Amygdala (tissue), 56 donors: ENCODE data around the gene SUGP1.
"Not testable (repeated sequence)": the region's sequence is repeated elsewhere in the genome, so short reads cannot be mapped to it uniquely, and the experiment has no call there.

Experiments used
- DNase-seq, 56 donors: peaks; one replicate each; lab custom pipeline; 2025; lab: John Stamatoyannopoulos, UW

SUGP1 gene, protein sequence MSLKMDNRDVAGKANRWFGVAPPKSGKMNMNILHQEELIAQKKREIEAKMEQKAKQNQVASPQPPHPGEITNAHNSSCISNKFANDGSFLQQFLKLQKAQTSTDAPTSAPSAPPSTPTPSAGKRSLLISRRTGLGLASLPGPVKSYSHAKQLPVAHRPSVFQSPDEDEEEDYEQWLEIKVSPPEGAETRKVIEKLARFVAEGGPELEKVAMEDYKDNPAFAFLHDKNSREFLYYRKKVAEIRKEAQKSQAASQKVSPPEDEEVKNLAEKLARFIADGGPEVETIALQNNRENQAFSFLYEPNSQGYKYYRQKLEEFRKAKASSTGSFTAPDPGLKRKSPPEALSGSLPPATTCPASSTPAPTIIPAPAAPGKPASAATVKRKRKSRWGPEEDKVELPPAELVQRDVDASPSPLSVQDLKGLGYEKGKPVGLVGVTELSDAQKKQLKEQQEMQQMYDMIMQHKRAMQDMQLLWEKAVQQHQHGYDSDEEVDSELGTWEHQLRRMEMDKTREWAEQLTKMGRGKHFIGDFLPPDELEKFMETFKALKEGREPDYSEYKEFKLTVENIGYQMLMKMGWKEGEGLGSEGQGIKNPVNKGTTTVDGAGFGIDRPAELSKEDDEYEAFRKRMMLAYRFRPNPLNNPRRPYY

DNA sequence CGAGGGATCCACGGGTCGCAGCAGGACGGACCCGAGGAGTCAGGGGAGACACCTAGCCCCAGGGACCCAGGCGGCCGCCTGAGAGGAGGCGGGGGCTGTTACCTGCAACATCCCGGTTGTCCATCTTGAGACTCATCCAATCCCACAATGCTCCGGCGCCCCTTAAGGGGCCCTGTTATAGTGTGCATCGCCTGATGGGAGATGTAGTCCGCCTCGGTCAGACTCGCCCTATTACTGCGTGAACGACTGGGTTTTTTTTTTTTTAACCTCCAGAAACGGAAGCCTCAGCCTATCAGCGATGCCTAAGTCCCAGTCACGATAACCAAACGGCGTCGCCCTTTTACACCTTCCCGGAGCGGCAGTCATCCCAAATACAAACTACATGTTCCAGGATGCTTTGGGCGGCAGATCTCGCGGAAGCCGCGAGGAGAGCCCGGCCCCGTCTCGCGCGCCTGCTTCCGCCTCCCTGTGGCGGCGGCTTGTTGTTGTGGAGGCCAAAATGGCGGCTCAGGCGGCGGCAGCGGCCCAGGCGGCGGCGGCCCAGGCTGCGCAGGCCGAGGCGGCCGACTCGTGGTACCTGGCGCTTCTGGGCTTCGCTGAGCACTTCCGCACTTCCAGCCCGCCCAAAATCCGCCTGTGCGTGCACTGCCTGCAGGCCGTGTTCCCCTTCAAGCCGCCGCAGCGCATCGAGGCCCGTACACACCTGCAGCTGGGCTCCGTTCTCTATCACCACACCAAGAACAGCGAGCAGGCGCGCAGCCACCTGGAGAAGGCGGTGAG lies at the start of gene SUGP1, which contains the start of gene MAU2:
Gene SUGP1 (minus strand): TSS at position 149 of the 780 bp plus-strand sequence. CDS start 13 bp downstream, at position 136.
Gene MAU2 (plus strand): TSS at position 469 of the 780 bp plus-strand sequence. CDS start 31 bp downstream, at position 500.
- DNase-seq, result peak in 55 of 56 donors; percentile 45 to 94 (median 83)

DNA sequence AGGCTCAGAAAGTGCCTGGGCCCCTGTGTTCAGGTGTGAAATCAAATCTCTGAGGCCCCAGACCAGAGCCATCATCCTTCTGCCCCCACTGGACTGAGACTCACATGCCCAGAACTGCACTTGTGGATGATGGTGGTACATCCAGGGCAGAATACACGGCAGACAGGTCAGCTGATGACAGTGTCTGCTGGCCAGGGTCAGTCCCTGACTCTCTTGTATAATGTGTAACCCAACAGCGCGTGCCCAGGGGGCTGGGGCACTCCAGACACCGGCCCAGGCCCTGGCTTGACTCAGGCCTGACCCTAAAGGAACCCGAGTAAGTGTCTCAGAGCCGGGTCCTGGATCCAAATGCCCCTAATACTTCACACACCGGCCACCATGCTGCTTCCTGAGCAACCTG lies 47.8 kb upstream of the SUGP1 start:
- DNase-seq, result no peak

DNA sequence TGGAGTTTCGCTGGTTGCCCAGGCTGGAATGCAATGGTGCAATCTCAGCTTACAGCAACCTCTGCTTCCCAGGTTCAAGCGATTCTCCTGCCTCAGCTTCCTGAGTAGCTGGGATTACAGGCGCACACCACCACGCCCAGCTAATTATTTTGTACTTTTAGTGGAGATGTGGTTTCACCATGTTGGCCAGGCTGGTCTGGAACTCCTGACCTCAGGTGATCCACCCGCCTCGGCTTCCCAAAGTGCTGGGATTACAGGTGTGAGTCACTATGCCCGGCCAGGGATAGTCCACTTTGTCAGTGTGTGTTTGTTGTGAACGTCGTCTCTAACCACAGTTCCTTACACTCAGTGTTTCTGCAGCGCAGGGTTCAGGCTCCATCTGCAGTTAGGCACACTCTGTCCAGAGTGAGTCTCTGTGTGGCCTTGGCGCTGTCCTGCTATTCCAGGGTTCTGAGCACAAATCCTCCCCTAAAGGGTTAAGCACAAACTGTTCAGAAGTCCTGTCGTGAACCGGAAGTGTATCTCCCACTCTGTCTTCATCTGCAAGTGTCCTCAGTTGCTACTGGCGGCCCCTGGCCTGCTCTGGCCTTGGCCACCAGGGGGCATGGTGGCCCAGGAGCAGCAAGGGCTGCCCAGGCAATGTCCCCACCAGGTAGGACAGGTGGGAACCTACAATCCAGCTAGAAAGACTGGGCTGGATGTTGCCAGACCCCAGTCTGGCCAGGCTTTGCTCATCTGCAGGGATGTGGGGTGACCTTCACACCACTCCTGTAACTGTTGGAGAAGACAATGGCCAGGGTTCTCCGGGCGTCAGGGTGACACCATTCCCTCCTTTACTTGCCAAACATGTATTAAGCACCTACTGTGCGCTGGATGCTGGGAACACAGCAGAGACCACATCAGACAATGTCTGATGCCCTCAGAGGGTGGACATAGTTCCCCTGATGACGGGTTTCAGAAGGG lies 46.4 kb upstream of the SUGP1 start:
- DNase-seq, result peak in 28 of 56 donors; percentile 5 to 51 (median 20)

DNA sequence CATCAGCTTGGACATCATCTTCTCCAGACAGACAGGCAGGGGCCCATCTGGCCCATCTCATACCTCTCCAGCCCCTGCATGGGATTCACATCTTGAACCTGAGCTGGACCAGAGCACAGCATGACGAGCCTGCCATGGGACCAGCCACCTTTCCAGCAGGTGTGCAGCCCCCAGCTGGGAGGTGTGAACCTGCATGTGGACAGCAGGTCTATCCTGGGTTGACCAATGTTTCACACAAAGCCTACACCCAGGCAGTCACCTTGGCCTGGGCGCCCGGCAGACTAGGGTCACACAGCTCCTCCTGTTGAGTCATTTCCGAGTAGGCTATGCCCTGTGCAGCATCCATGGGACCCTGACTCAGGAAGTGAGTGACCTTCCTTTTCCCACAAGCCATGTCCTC lies 41.8 kb upstream of the SUGP1 start:
- no peak for DNase-seq

DNA sequence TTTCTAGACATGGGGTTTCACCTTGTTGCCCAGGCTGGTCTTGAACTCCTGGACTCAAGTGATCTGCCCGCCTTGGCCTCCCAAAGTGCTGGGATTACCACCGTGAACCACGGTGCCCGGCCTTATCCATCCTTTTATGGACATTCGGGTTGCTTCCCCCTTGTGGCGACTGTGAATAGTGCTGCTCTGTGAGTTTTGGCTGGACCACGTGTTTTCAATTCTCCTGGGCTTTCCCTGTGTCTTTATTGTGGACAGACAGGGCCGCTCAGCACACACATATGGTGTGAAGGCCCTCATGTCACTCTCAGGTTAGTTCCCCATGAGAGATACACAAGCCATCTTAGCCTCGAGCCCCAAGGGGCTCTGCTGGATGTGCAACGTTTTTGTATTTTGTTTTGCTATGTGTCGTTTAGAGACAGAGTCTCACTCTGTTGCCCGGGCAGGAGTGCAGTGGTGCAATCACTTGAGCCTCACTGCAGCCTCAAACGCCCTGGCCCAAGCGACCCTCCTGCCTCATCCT lies 40.8 kb upstream of the SUGP1 start:
- DNase-seq, result peak in 47 of 56 donors; percentile 7 to 83 (median 43)

DNA sequence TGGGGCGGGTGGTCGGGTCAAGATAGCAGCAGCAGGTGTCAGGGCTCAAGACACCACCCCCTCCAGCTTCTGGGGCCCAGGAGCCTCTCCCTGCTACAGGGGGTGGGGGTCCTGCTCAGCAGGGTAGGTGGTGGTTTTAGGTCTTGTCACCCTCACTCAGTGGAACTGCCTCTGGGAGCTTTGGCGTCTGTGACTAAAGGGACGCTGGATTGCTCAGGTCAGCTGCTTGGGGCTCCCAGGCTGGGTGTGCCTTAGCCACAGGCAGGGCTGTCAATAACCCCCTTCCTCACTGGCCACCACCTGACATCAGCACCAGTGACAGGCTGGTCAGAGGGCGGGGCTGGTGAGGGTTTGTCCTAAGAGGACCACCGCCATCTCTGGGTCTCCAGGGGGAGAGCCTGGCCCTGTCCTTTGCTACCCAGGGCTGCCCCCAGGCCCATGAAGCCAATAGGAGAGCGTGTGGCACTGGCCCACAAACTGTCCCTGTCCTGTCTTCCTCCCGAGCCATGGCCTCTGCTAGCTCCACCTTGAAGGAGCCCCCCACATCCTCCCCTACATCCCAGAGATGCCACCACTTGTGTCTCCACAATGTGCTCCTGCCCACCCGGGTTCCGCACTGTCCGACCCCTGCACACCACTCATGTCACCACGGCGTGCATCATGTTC lies 36.7 kb upstream of the SUGP1 start:
- no peak for DNase-seq

DNA sequence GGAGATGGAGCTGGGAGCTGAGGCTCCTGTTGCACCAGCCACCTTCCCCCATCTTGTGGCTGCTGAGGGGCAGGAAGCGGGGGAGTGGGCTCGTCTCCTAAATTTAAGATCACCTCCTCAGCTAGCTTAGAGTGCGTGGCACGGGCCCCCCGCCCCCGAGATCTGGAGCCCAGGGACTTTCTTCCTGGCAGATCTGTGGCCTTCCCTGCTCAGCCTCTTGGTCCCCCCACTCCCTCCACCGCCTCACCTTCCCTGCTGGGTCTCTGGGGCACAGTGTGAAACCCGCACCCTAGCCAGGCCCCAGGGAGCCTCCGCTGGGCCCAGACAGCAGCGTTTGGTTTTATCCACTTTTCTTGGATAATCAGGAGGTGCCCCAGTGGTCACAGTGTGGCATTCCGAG lies 36.2 kb upstream of the SUGP1 start:
- DNase-seq, result no peak

DNA sequence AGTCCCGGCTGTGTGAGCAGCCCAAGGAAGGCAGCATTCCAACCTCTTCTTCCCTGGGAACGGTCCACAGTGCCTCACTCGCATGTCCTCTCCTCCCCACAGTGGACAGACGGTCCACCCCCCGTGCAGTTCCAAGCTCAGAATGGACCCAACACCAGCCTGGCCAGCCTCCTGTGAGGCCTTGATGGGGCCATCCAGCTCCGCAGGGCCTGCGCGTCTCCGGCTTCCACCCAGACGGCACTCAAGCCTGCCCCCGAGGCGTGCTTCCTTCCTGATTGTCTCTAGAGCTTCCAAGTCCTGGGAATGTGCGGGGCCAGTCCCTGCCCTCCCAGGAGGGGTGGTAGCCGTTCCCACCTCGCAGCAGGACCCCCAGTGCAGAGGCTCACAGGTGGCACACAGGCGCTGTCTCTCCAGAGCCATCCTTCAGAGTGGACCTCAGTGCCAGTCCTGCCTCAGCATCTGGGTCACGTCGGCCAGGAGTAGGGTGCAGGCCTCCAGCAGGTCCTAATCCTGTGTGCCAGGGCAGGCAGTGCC lies 35.4 kb upstream of the SUGP1 start:
- DNase-seq, result no peak

DNA sequence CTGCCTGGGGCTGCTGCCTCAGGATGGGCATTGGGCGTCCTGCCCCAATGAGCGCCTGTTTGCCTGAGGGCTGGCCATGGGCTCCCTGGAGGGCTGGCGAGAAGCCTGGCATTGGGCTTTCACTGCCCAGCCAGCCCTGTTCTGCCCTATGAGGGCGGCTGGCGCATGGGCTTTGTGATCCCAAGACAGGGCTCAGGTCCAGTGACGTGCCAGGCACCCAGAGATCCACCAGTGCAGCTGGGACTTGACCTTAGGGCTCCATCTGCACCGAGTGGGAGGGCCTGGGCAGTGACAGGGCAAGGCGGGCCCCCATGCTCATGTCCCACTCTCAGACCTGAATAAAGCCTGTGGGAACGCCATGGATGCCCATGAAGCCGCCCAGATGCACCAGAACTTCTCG lies 34.6 kb upstream of the SUGP1 start:
- DNase-seq, result peak in 3 of 56 donors; percentile 10 to 48 (median 22)

DNA sequence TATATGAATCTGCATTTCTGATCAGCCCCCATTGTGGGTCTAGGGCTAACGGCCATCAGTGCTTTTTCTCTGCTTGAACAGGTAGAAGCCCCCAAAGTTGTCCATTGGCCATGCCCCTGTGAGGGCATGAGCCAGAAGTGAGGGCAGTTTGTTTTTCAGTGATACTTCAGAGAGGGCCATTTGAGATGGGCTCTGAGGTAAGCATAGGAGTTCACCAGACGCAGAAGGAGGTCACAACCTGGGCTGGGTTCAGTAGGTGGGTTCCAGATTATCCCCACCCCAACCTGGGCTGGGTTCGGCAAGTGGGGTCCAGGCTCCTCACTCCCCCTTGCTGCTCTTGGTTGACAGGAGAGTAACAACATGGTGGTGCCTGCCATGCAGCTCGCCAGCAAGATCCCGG lies 33.7 kb upstream of the SUGP1 start:
- DNase-seq, result no peak

DNA sequence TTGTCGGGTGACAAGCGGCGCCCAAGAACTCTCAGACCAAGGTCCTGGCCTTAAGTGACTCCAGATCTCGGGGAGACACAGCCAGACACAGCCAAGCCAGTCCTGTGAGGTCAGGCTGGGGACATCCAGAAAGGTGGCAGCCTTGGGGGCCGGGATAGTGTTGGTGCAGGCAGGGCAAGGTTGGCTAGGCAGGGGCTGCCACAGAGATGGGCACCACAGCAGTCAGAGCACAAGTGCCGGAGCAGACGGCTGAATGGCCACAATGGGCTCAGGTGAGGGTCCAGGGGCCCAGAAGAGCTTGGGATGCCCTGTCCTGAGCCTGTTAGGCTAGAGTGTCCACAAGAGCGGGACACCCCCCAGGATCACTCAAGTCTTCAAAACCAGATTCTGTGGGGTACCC lies 32.5 kb upstream of the SUGP1 start:
- DNase-seq, result no peak

DNA sequence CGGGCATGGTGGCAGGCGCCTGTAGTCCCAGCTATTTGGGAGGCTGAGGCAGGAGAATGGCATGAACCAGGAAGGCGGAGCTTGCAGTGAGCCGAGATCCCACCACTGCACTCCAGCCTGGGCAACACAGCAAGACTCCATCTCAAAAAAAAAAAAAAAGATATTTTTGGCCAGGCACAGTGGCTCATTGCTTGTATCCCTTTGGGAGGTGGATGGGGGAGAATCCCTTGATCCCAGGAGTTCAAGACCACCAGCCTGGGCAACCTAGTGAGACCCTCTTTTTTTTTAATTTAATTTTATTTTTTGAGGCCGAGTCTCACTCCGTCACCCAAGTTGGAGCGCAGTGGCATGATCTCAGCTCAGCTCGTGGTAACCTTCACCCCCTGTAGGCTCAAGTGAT lies 30.4 kb upstream of the SUGP1 start:
- not testable (repeated sequence) for DNase-seq

DNA sequence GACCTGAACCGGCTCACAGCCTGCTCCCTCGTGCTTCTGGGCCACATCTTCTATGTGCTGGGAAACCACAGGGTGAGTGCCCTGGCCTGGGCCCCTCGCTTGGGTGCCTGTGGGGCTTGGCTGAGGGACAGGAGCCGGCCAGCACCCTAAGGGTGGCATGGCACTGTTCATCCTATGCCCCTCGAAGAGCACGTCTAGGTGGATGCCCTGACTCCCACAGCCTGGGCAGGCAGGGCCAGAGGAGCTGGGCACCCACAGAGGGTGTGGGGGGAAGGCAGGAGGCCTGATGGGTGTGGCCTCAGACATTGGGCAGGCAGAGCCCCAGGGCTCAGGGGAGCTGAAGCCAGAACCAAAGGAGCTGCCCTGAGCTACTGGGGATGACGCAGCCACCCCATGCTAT lies 29.1 kb upstream of the SUGP1 start:
- DNase-seq, result no peak

DNA sequence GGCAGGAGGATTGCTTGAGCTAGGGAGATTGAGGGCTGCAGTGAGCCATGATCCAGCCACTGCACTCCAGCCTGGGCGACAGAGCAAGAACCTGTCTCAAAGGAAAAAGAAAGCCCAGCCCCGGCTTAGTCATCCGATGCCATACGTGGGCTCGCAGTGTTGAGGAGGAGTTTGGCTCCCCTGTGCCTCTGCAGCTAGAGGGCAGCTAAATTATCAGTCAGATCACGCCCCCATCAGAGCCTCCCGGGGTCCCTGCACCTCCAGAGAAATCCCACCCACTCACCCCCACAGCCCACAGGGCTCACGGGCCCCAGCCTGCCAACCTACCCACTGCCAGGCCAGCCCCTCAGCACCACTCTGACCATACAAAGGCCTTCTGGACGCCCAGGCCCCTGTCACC lies 28.0 kb upstream of the SUGP1 start:
- DNase-seq, result peak in 1 of 56 donors; percentile 12

DNA sequence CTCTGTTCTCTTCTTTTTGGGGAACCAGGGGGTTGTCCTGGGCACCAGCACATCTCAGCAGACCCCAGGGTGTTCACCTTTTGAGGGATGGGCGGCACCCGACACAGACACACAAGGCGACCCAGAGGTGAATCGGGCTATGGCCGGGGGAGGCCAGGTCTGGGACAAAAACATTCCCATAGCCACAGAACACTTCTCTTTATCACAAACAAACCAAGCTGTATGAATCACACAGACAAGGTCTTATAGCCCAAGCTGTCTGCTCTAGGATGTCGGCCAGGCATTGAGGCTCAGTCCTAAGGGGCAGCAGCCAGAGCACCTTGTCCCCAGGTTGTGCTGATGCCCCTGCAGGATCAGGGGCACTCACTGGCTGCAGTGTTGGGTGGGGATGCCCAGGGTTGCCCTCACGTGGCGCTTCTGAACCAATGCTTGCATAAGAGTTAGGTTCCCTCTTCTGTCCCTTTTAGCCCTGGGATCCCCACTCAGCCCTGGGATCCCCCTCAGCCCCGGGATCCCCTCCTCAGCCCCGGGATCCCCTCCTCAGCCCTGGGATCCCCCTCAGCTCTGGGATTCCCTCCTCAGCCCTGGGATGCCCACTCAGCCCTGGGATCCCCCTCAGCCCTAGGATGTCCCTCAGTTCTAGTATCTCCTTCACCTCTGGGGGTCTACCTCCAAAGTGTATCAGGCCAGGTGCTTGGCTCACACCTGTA lies 27.2 kb upstream of the SUGP1 start:
- no peak for DNase-seq

DNA sequence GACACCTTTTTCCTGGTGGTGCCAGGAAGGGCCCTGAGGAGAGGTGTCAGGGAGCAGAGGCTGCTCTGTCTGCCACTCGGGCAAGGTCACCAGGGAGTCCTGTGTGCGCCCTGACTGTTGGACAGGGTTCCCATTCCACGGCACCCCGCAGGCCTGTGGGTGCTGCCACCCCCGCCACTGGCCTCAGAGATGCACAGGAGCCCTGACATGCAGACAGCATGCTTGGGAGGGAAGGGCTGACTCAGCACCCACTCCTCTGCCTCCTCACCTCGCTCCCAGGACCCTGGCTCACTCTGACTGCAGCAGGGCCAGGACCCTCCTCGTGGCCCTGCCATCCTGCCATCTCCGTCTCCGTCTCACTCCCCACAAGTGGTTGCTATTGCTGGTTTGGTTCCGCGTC lies 25.7 kb upstream of the SUGP1 start:
- no peak for DNase-seq

DNA sequence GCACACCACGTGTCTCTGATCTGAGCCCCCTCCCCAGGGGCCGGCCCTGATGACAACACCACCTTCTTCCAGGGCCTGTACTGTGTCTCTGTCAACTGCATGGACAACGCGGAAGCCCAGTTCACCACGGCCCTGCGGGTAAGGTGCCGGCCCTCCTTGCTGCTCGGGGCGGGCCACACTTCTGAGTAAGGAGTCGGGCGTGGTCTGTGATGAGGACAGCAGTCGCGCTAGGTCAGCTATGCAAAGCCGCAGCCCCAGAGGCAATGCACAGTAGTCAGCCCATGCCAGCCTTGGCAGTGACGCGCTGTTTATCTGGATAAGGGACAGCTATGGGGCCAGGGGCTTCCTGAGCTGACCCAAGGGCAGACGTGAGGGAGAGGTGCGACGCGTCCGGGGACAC lies 24.9 kb upstream of the SUGP1 start:
- DNase-seq, result no peak

DNA sequence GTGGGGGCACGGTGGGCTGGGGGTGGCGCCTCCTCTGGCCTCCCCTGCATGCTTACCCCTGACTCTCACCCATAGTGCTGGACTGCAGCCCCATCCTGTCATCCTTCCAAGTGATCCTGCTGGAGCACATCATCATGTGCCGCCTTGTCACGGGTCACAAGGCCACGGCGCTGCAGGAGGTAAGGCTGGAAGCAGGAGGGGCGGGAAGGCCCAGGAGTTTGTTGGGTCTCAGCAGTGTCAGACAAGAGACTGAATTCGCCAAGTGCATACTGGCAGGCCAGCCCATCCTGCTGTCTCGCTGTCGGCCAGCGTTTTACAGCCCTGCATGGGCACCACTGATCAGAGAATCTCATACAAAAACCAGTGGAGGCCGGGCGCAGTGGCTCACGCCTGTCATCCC lies 23.5 kb upstream of the SUGP1 start:
- no peak for DNase-seq
